Measurements from ENCODE around the gene AKR1B15.

DNA sequence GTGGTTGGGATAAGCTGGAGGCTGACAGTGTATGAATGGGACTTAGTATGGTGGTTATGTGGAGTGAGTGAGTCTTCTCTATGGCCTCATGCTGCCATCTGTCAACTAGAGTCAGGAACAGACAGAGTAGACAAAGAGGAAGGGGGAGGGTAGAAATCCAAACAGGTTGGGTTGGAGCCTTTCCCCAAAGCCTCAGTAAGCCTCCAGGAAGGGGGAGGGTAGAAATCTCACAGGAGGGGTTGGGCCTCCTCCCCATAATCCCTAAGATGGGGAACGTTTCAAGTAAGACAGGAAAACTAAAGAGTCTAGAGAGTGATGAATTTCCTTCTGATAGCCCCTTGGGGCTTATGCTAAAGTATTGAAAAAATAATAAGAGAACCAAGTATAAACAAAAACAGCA is 2.0 kb upstream of the AKR1B15 start:
- no peak for TF ChIP-seq CTCF (IDR thresholded peaks at IDR 0.05)
- no peak for TF ChIP-seq ZFX (IDR thresholded peaks at IDR 0.05; ENCODE audit: borderline replicate concordance)

Measured in 22Rv1 (cell line).